ENCODE measurements around the gene ADAMTS9.

Gene ADAMTS9

GRCh38 chr3:64488939-64489338, 198.9 kb downstream of the ADAMTS9 start:
- DNase-seq (ENCODE audit: low read depth) = no peak

- DNase-seq (ENCODE audit: low read depth) = peak; percentile 46
Observed at GRCh38 chr3:64484289-64484992, 203.4 kb downstream of the ADAMTS9 start.

- no peak for DNase-seq (ENCODE audit: low read depth)
Observed at GRCh38 chr3:64483467-64483866, 204.3 kb downstream of the ADAMTS9 start.

GRCh38 chr3:64475037-64475436, 212.8 kb downstream of the ADAMTS9 start:
- no peak for DNase-seq (ENCODE audit: low read depth)

- DNase-seq (ENCODE audit: low read depth) = no peak
Observed at GRCh38 chr3:64473466-64473865, 214.3 kb downstream of the ADAMTS9 start.

GRCh38 chr3:64470436-64470835, 217.4 kb downstream of the ADAMTS9 start:
- DNase-seq (ENCODE audit: low read depth) = no peak

- DNase-seq (ENCODE audit: low read depth) = no peak
Observed at GRCh38 chr3:64467255-64467944, 220.4 kb downstream of the ADAMTS9 start.

Measured in activated T-cell treated with anti-CD3 and anti-CD28 coated beads for 1 hour (primary cell).